ENCODE results near the gene PPP2R2D.

GRCh38 chr10:131862548-131862947, 38.3 kb upstream of the PPP2R2D start:
- TF ChIP-seq SP1 (IDR thresholded peaks at IDR 0.05) (no peak), FOXM1 (IDR thresholded peaks at IDR 0.05; ENCODE audit: borderline replicate concordance) (no peak), SUZ12 (IDR thresholded peaks at IDR 0.05) (no peak), PKNOX1 (IDR thresholded peaks at IDR 0.05) (no peak), ZNF384 (IDR thresholded peaks at IDR 0.05) (no peak), HDGF (IDR thresholded peaks at IDR 0.05; ENCODE audit: borderline replicate concordance) (no peak), ELF4 (IDR thresholded peaks at IDR 0.05) (no peak), FOXA1 (IDR thresholded peaks at IDR 0.05) (no peak), ARNT (IDR thresholded peaks at IDR 0.05) (no peak), LEF1 (IDR thresholded peaks at IDR 0.05; ENCODE audit: borderline replicate concordance) (no peak)
